HG02571 (cell line): ENCODE measurements around the gene TMEM240.
"Not testable (repeated sequence)": the region's sequence is repeated elsewhere in the genome, so short reads cannot be mapped to it uniquely, and the experiment has no call there.

Source experiments
- ATAC-seq: cut with Tn5 transposase; IDR thresholded peaks from one replicate; pipeline ENCODE4 v1.9.1; 2021; ENCODE audit warnings: mild to moderate bottlenecking, moderate library complexity; ENCODE audit not compliant: unreplicated experiment

Gene TMEM240

GRCh38 chr1:1541956-1542765, 1.7 kb upstream of the TMEM240 start:
- no peak for ATAC-seq

GRCh38 chr1:1540818-1541628, 599 bp upstream of the TMEM240 start:
- ATAC-seq: no peak

GRCh38 chr1:1539310-1540089, 924 bp downstream of the TMEM240 start:
- ATAC-seq: no peak

DNA sequence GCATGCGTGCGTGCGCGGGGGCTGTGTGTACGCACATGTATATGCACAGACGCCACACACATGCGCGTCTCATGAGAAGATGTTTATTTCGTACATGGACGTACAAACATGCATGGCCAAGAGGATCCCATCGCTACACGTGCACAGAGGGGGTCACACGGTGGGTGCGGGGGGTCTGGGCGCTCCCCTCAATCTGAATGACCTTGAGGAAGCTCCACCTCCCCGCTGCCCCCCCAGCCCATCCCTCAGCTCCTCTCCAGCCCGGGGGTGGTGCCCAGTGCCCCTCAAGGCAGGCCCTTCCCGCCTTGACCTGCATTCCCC, 1.5 kb downstream of the TMEM240 start:
- ATAC-seq: no peak

DNA sequence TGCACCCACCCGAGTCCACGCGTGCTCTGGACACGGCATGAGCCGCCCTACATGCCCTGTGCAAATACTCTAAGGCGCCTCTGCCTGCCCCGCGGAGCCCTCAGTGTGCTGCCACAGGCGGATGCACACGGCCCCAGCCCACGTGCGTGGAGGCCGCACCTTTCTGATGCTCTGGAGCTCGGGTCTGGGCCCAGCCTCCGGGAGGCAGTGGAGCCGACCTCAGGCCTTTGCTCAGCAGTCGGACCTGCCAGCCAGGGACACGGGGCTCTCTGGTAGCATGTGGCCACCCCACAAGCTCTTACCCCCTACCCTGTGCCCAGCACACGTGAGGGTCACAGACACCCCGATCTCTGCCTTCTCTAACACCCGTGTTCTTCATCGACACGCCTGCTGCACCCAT, 2.1 kb downstream of the TMEM240 start:
- no peak for ATAC-seq

DNA sequence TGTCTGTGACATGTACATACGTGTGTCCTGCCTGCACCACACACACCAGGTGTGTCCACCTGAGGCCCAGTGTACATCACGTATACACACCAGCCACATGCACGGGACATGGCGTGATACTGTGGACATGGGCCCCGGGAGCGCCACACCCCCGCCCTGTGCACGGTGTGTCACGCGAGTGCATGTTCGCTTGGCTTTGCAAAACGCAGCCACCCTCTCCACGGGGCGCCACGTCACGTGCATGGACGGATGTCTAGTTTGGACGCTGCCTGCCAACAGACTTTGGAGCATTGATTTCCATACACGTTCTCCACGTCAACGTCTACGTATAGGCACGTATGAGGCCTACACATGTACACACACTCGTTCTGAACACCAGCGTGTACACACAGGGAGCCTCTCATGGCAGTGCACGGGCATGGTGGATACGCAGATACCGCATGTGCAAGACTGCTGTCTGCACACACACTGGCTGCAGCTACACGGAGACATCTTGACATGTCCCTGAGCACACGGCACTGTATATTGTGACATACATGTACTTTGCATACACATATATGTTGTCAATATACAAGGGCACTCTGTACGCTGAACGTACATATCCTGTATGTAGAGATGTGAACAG, 2.7 kb downstream of the TMEM240 start:
- ATAC-seq: no peak

- ATAC-seq: no peak
These were observed 3.4 kb downstream of the TMEM240 start for GRCh38 chr1:1536938-1537546.

DNA sequence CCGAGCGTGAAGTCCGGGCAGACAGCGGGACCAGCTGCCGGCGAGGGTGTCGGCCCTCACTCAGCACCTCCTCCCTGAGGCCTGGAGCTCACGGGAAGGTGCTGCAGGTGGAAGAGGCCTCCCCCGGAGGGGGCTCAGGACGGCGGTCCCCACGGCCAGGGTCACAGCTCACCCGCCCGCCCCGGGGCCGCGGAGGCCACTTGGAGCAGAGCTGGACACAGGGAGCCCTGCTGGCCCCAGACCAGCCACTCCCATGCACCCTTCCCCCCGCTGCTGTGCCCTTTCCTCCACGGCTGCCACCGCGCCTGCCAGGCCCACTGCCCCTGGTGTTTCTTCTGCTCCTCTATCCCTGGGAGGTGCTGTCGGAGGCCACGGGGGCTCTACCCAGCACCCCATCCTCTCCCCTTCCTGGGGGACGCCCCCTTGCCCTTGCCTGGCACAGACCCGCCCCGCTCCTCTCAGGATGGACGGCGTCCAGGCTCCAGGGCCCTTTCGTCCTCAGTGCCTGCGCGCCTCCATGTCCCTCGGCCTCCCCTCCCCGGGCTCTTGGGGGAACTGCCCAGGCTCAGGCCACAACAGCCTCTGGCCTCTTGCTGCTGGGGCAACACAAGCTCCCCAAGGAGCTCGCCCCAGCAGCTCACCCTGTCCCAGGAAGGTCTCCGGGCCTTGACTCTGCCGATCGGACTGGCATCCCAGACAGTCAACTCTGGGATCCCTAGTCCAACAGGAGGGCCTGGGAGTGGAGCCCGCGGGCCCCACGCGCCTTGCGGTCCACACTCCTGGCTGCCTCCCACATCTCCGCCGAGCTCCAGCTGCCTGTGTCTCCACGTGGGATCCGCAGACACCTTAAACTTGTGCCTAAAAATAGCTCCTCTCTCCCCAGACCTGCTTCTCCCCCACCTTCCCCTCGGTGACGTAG, 4.1 kb downstream of the TMEM240 start:
- no peak for ATAC-seq

- ATAC-seq: no peak
These were observed 5.0 kb downstream of the TMEM240 start for GRCh38 chr1:1535201-1536018.

GRCh38 chr1:1534401-1535154, 5.8 kb downstream of the TMEM240 start:
- no peak for ATAC-seq

GRCh38 chr1:1533894-1534291, 6.5 kb downstream of the TMEM240 start:
- ATAC-seq: not testable (repeated sequence)

- ATAC-seq: not testable (repeated sequence)
These were observed 7.1 kb downstream of the TMEM240 start for GRCh38 chr1:1533176-1533893.

- no peak for ATAC-seq
These were observed 8.5 kb downstream of the TMEM240 start for GRCh38 chr1:1531947-1532346.

DNA sequence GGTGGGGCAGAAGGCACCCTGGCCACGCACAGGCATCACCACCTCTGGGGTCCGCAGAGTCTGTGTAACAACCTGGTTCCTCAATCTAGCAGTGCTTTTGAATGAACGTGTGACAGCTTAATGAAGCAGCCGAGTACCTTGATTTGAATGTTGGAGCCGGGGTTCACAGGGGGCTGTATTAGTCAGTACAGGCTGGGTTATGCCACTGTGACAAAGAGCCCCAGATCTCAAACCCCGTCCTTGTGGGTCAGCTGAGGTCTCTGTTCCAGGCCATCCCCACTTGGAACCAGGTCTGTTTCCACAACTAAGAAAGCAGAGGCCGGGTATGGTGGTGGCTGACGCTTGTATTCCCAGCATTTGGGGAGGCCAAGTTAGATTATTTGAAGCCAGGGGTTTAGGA, 10.5 kb downstream of the TMEM240 start:
- ATAC-seq: no peak

- no peak for ATAC-seq
These were observed 11.1 kb downstream of the TMEM240 start for GRCh38 chr1:1529321-1529720.

DNA sequence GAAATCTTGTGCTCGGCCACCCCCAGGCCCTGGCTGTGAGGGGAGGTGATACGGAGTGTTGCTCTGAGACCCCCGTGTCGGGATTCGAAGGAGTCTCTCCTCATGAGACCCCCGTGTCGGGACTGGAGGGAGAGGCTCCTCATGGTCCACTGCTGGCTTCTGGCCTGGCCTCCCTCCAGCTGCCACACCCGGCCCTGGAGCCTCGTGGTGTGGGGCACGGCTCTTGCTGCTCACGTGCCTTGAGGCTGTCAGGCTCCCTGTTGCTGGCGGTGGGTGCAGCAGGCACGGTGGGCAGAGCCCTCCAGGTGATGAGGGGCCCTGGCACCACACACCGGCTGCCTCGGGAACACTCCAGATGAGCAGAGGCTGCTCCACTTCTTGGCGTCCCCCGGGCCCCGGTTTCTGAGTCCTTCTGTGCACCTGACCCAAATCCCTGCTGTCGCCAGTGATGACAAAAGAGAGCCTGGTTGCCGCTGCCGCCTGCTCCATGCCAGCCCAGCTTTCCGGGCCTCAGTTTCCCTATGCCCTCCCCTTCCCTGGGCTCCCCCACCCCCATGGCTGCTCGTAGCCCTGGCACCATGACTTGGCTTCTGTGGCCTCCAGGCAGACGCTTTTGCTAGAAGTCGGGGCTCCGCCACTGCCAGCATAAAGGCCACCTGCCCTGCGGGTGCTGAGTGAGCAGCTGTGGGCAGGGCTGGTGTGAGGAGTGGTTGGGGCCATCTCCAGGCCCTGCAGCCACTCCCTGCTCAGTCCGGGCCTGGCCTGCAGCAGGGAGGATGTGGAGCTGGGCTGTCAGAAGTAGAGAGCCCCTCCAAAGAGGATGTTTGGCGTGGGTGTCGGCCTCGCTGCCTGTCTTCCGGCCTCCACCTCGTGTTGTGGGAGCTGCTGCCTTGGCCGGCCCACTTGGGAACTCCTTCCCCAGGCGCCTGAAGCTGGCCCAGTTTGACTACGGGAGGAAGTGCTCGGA, 11.8 kb downstream of the TMEM240 start:
- no peak for ATAC-seq
